Gastrocnemius medialis (tissue), 4 donors: ENCODE results near the gene KCTD16. TPM values are rescaled to one million over a fixed set of nuclear protein-coding genes. Genes with fewer than 3 reads are reported as not detected.

Source experiments
- ATAC-seq, 2 donors: fragments of 150-250 bp; one replicate each; pipeline ENCODE4 v1.9.1; 2016
- DNase-seq, 2 donors: peaks; one replicate each; pipeline ENCODE4 v3.0.0-alpha.2; 2019
- H3K27ac ChIP-seq, 4 donors: fragments of 200-600 bp; sonication (generic); 1 replicate in 1 of 4; 2 replicates in 3 of 4; pipeline ENCODE4 v1.5.1; 2016 to 2018; ENCODE audit warnings: mild to moderate bottlenecking in 2 of 4, moderate library complexity in 1 of 4
- H3K27me3 ChIP-seq, 3 donors: fragments of 200-600 bp; sonication (generic) in 2 of 3; 1 replicate in 1 of 3; 2 replicates in 2 of 3; pipeline versions ENCODE4 v1.5.1 to v1.6.0; 2016 to 2019; ENCODE audit warnings: mild to moderate bottlenecking in 1 of 3, moderate library complexity in 1 of 3
- H3K36me3 ChIP-seq, 2 donors: fragments of 200-600 bp; sonication (generic) in 1 of 2; one replicate each; pipeline ENCODE4 v1.5.1; 2017 to 2018
- H3K4me1 ChIP-seq, 2 donors: fragments of 200-600 bp; sonication (generic) in 1 of 2; one replicate each; pipeline ENCODE4 v1.5.1; 2016 to 2017; ENCODE audit warnings: mild to moderate bottlenecking in 2 of 2
- H3K4me3 ChIP-seq, 4 donors: fragments of 200-600 bp; sonication (generic) in 3 of 4; 1 replicate in 1 of 4; 2 replicates in 3 of 4; pipeline ENCODE4 v1.5.1; 2016 to 2019; ENCODE audit warnings: mild to moderate bottlenecking in 2 of 4
- H3K9me3 ChIP-seq, 3 donors: fragments of 200-600 bp; sonication (generic) in 2 of 3; 1 replicate in 1 of 3; 2 replicates in 2 of 3; pipeline ENCODE4 v1.5.1; 2016 to 2019
- CTCF ChIP-seq, 5 experiments: fragments of 450-650 bp in 3 of 5; fragments of 200-600 bp in 2 of 5; sonication (generic) in 2 of 5; IDR thresholded peaks in 4 of 5; conservative IDR thresholded peaks in 1 of 5; 1 replicate in 4 of 5; 2 replicates in 1 of 5; pipeline ENCODE4 v1.5.1; 2016 to 2019; ENCODE audit warnings: antibody characterized with exemption in 5 of 5, mild to moderate bottlenecking in 3 of 5, moderate library complexity in 3 of 5
- POLR2A ChIP-seq, 2 donors: fragments of 450-650 bp; IDR thresholded peaks; one replicate each; pipeline ENCODE4 v1.6.1; 2017; ENCODE audit warnings: antibody characterized with exemption in 2 of 2, mild to moderate bottlenecking in 2 of 2, moderate library complexity in 2 of 2
- in situ Hi-C, 4 donors: fragments of 200-750 bp; cut with MboI; loops; one replicate each; pipeline versions ENCODE4 v1.15.0 to v1.8.0; 2017; ENCODE audit warnings: low sequenced_read_pairs in 4 of 4
- intact Hi-C: fragments of 100-400 bp; cut with DNase I; formaldehyde crosslinking; loops from one replicate; pipeline ENCODE4 v1.15.1; 2023; ENCODE audit warnings: low total_unique reads
- total RNA-seq, 4 donors: library from RNA; depleted of rRNA; stranded (reverse); fragments of >200 nt; gene quantifications; one replicate each; pipeline versions ENCODE4 v1.1.0 to v1.2.3, GENCODE V29; 2016

KCTD16 gene
- total RNA-seq, 4 donors from 2014 or later, result 0.02 TPM; not detected in 3

DNA sequence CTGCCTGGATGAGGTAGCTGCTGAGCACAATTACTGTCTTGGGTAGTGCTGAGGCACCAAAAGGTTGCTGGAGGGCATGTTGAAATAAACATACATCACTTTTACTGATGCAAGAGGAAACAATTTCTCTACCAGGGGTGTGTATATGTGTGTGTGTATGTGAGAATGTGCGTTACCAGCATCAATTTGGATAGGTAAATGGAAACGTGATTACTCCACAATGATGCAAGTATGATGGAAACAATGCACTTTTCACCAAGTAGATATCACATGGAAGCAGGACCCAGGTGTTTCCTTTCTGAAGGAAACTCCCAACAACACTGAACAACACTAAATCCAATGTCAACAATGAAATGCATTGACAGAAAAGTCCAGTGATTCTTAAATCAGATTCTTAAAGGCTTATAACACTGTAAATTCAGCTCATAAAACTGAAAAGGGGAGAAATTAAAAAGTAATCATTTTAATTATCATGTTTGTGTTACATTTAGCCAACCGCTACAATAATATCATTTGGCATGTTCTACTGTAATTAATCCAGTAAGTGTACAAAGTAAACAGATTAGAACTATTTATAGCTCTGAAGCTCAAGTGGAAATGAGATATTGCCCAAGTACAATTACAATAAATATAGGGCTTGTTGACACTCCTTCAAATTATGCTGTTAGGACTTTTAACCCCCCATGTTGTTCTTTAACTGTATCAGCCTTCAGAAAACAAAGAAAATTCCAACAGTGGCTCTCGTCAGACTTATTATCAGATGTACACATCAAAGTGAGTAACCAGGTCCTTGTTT is 25.5 kb upstream of the KCTD16 start:
- H3K27me3 ChIP-seq, result no peaks in the 10 kb centered on the region
- H3K27ac ChIP-seq, result peak overlapping the region in 3 of 4 donors; percentile 19 to 28 (median 23)
- ATAC-seq, result peak; percentile 46 to 73
- no peaks in the 10 kb centered on the region for H3K9me3 ChIP-seq
- H3K36me3 ChIP-seq, result no peaks in the 10 kb centered on the region
- intact Hi-C loops, result no loop called here
- no peak for DNase-seq
- H3K4me3 ChIP-seq, result no peak overlapping the region
- no peak for TF ChIP-seq CTCF (IDR thresholded peaks at IDR 0.05 in 4 of 5, conservative IDR thresholded peaks at IDR 0.05 in 1 of 5)
- TF ChIP-seq POLR2A (IDR thresholded peaks at IDR 0.05), result no peak
- H3K4me1 ChIP-seq, result peaks cover 20 to 30% of the 10 kb centered on the region in 2 donors
- in situ Hi-C loops, result loop anchor here in 1 of 4 donors (25.0 kb wide), 1 partner anchor 308 kb away; no protein-coding TSS in a partner anchor

DNA sequence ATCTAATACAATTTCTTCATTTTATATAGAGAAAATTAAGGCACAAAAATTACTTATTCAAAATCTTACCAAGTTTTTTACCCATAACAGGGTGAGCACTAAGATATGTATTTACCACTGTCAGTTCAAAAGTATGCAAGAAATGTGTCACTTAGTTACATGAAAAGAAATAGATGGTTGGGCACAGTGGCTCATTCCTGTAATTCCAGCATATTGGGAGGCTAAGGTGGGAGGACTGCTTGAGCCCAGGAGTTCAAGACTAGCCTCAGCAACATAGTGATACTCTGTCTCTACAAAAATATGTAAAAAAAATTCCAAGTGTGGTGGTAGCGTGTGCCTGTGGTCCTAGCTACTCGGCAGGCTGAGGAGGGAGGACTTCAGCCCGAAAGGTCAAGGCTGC is 19.6 kb upstream of the KCTD16 start:
- Histone ChIP-seq H3K4me1 (peaks cover 1 to 9% of the 10 kb centered on the region in 2 donors), H3K27ac (no peak overlapping the region), H3K9me3 (no peaks in the 10 kb centered on the region), H3K36me3 (no peaks in the 10 kb centered on the region), H3K27me3 (no peaks in the 10 kb centered on the region), H3K4me3 (no peak overlapping the region)
- DNase-seq (no peak), ATAC-seq (no peak)
- intact Hi-C loops (no loop called here), in situ Hi-C loops (loop anchor here in 1 of 4 donors (25.0 kb wide), 1 partner anchor 1239 kb away; no protein-coding TSS in a partner anchor)
- TF ChIP-seq POLR2A (IDR thresholded peaks at IDR 0.05), result no peak
- no peak for TF ChIP-seq CTCF (IDR thresholded peaks at IDR 0.05 in 4 of 5, conservative IDR thresholded peaks at IDR 0.05 in 1 of 5)

GRCh38 chr5:144156767-144157171 is 13.9 kb upstream of the KCTD16 start:
- ATAC-seq (no peak), DNase-seq (no peak)
- H3K27ac ChIP-seq, result no peak overlapping the region
- in situ Hi-C loops, result loop anchor here in 1 of 4 donors (25.0 kb wide), 1 partner anchor 1244 kb away; no protein-coding TSS in a partner anchor
- H3K4me1 ChIP-seq, result no peaks in the 10 kb centered on the region
- no peak overlapping the region for H3K4me3 ChIP-seq
- intact Hi-C loops, result no loop called here
- TF ChIP-seq POLR2A (IDR thresholded peaks at IDR 0.05), result no peak
- TF ChIP-seq CTCF (IDR thresholded peaks at IDR 0.05 in 4 of 5, conservative IDR thresholded peaks at IDR 0.05 in 1 of 5), result no peak
- H3K27me3 ChIP-seq, result no peaks in the 10 kb centered on the region
- peaks cover 3 to 24% of the 10 kb centered on the region in 2 donors for H3K36me3 ChIP-seq
- H3K9me3 ChIP-seq, result no peaks in the 10 kb centered on the region

GRCh38 chr5:144162686-144163085 is 8.0 kb upstream of the KCTD16 start:
- in situ Hi-C loops, result loop anchor here in 1 of 4 donors (25.0 kb wide), 1 partner anchor 1250 kb away; no protein-coding TSS in a partner anchor
- no peak for DNase-seq

More at GRCh38 chr5:144162686-144163085, 8.0 kb upstream of the KCTD16 start:
- TF ChIP-seq POLR2A (IDR thresholded peaks at IDR 0.05) (no peak), CTCF (IDR thresholded peaks at IDR 0.05 in 4 of 5, conservative IDR thresholded peaks at IDR 0.05 in 1 of 5) (no peak)
- Histone ChIP-seq H3K27ac (no peak overlapping the region), H3K4me3 (no peak overlapping the region), H3K27me3 (no peaks in the 10 kb centered on the region), H3K36me3 (peaks cover 3 to 64% of the 10 kb centered on the region in 2 donors), H3K9me3 (no peaks in the 10 kb centered on the region), H3K4me1 (peaks cover 3 to 5% of the 10 kb centered on the region in 2 donors)
- intact Hi-C loops, result no loop called here
- ATAC-seq, result no peak
